Small intestine (tissue), 7 donors: ENCODE results near the gene NUTM2A. TPM values are rescaled to one million over a fixed set of nuclear protein-coding genes. Genes with fewer than 3 reads are reported as not detected.
"Not testable (repeated sequence)": the region's sequence is repeated elsewhere in the genome, so short reads cannot be mapped to it uniquely, and the experiment has no call there.

Experiments used
- DNase-seq, 2 donors: peaks; one replicate each; pipeline versions ENCODE4 v3.0.0 to v3.0.0-alpha.2; 2013
- FAIRE-seq: peaks from 2 replicates; lab custom pipeline; 2012; peaks lifted over from hg19 to GRCh38; lab: Jason Lieb, UNC
- H3K27ac ChIP-seq, 3 donors: one replicate each; pipeline ENCODE4 v1.5.1; 2013; ENCODE audit warnings: low read length in 2 of 3, mild to moderate bottlenecking in 2 of 3, control low read depth in 1 of 3, inconsistent platforms in 1 of 3, low read depth in 1 of 3, moderate library complexity in 1 of 3
- H3K27me3 ChIP-seq, 3 donors: one replicate each; pipeline ENCODE4 v1.6.1; 2013; ENCODE audit warnings: low read length in 3 of 3, inconsistent platforms in 1 of 3; ENCODE audit not compliant: control insufficient read depth in 3 of 3, insufficient read depth in 3 of 3
- H3K36me3 ChIP-seq, 3 donors: one replicate each; pipeline ENCODE4 v1.6.1; 2013; ENCODE audit warnings: low read length in 3 of 3, inconsistent platforms in 1 of 3, low read depth in 1 of 3, mild to moderate bottlenecking in 1 of 3, moderate library complexity in 1 of 3; ENCODE audit not compliant: control insufficient read depth in 3 of 3, insufficient read depth in 2 of 3
- H3K4me1 ChIP-seq, 3 donors: one replicate each; pipeline ENCODE4 v1.6.1; 2013; ENCODE audit warnings: low read length in 2 of 3, inconsistent platforms in 1 of 3, low read depth in 1 of 3, mild to moderate bottlenecking in 1 of 3, moderate library complexity in 1 of 3; ENCODE audit not compliant: control insufficient read depth in 3 of 3, insufficient read depth in 2 of 3
- H3K4me3 ChIP-seq, 3 donors: one replicate each; pipeline ENCODE4 v1.5.1; 2013; ENCODE audit warnings: low read length in 3 of 3, control low read depth in 1 of 3, inconsistent platforms in 1 of 3, low read depth in 1 of 3, mild to moderate bottlenecking in 1 of 3, moderate library complexity in 1 of 3
- H3K9me3 ChIP-seq, 2 donors: one replicate each; pipeline ENCODE4 v1.6.1; 2013; ENCODE audit warnings: low read depth in 1 of 2, low read length in 1 of 2; ENCODE audit not compliant: control insufficient read depth in 2 of 2, insufficient read depth in 1 of 2
- WGBS, 3 donors: extraction: QIAGEN DNeasy Blood & Tissue Kit; methylation state at CpG; one replicate each; pipeline ENCODE4 v1.1.7; 2013; 5-methylcytosine and 5-hydroxymethylcytosine counted together
- polyA plus RNA-seq, 4 donors: library from polyadenylated mRNA; stranded (reverse) in 3 of 4; unstranded in 1 of 4; fragments of 200-250 nt in 3 of 4; fragments of 120-200 nt in 1 of 4; gene quantifications; one replicate each; pipeline versions ENCODE4 v1.2.1 to v1.2.3, GENCODE V29; 2013
- donor health status: healthy with polysubstance abuse.
- donor health status: control.
- donor health status: control.
- donor health status: Bipolar disorder and iron deficiency.
- donor health status: healthy.

The NUTM2A gene
- polyA plus RNA-seq, 4 donors = 1.2 to 1.7 (median 1.4) TPM; not detected in 1

DNA sequence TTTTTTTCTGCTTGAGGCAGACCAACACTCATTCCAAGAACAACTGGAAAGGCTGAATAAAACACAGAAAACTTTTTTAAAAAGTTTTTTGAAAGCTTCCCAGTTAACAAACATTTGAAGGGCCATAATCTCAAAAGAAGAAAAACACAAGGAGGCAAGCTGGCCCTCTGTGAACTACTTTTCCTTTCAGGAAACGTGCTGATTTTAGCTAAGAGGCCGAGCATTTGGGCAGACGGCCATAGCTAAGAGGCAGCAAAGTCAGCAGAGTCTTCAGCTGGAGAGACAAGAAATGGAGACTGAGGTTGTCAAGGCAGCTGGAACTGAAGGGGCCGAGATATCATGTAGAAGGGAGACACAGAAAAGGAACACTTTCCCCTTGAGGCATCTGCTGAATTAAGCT is 18.3 kb upstream of the NUTM2A start:
- not testable (repeated sequence) for H3K9me3 ChIP-seq, H3K27me3 ChIP-seq, H3K4me1 ChIP-seq, H3K36me3 ChIP-seq, DNase-seq, H3K27ac ChIP-seq, H3K4me3 ChIP-seq, FAIRE-seq
- 56 to 94% (median 90%) methylated on average over 4 of the region's 4 CpGs for WGBS, 3 donors

DNA sequence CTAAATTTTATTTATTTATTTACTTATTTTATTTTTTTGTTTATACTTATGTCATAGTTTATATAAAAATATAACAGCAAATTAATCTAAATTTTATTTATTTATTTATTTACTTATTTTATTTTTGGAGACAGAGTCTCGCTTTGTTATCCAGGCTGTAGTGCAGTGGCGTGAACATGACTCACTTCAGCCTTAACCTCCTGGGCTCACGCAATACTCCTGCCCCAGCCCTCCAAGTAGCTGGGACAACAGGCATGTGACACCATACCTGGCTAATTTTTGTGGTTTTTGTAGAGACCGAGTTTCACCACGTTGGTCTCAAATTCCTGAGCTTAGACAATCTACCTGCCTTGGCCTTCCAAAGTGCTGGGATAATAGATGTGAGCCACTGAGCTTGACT is 14.9 kb upstream of the NUTM2A start:
- H3K4me1 ChIP-seq, FAIRE-seq, H3K9me3 ChIP-seq, DNase-seq, H3K36me3 ChIP-seq, H3K27ac ChIP-seq, H3K4me3 ChIP-seq, H3K27me3 ChIP-seq: not testable (repeated sequence)
- 89 to 99% (median 94%) methylated on average over 5 of the region's 5 CpGs for WGBS, 3 donors

DNA sequence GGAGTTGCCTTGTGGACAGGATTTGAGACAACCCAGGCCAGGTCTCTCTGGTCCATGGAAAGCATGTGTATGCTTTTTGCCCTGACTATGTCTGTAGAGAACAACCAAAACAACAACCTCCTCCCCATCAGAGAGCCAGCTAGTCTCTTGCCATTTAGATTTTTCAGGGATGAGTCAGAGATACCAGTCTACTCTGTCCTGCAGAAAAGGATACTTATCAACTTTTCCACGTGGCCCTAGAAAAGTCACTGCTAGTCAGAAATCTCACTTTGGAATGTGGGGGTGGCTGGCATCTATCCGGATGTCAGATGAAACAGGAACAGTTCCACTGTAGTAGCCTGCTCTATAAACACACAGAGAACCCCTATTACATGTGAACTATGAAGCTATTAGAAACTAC is 13.4 kb upstream of the NUTM2A start:
- not testable (repeated sequence) for H3K36me3 ChIP-seq, H3K4me3 ChIP-seq, FAIRE-seq, H3K27me3 ChIP-seq, H3K4me1 ChIP-seq, H3K9me3 ChIP-seq, DNase-seq, H3K27ac ChIP-seq
- 65 to 73% (median 65%) methylated on average over 2 of the region's 2 CpGs for WGBS, 3 donors

DNA sequence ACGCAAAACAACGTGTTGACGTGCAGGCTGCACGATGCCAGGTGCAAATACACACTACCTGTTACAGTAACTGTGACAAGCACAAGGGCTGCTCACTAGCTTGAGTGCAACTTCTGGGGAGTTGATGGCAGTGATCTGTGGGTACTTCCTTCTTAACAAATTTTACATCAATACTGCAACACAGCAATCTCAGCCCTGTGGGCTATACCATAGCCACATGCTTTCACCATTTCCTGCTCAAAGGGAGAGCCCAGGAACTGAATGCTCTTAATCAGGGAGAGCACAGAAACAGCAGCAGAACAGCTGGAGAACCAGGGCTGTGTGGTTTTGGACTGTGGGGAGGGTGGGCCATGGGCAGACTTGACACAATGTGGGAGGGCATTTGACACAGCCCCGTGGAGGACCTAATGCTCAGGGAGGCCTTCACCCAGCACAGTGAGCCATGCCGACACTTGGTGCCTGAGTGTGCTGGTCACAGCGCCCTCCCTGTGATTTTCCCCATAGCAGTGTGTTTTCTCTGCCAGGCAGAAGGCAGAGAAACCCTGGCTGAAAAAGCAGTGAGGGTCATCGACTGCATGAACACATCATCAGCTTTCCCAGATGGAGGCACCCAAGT is 12.0 kb upstream of the NUTM2A start:
- not testable (repeated sequence) for H3K27me3 ChIP-seq, H3K9me3 ChIP-seq, H3K4me3 ChIP-seq, H3K36me3 ChIP-seq, H3K4me1 ChIP-seq, H3K27ac ChIP-seq, FAIRE-seq, DNase-seq
- 80 to 85% (median 84%) methylated on average over 7 of the region's 8 CpGs for WGBS, 3 donors

DNA sequence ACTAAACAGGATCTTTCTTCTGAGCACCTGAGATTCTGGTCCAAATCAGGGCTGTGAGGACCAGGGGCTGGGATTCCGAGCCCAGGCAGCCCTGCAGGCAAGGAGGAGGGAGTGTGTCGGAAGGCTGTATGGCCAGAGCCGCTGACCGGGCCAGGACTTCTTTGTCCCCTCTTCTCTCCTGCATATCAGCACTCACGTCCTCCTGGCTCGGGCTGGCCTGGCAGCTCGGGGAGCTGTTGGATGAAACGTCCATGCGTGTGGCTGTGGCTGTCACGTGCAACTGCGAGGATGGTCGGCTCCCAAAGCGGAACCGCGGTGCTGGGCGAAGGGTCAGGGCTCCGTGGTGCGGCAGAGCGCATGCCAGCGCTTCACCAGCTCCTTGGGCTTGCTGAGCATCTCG is 11.4 kb upstream of the NUTM2A start:
- not testable (repeated sequence) for H3K9me3 ChIP-seq, H3K27me3 ChIP-seq, FAIRE-seq, H3K36me3 ChIP-seq, DNase-seq, H3K4me3 ChIP-seq, H3K4me1 ChIP-seq, H3K27ac ChIP-seq
- 90 to 92% (median 92%) methylated on average over 11 to 21 of the region's 21 CpGs for WGBS, 3 donors

DNA sequence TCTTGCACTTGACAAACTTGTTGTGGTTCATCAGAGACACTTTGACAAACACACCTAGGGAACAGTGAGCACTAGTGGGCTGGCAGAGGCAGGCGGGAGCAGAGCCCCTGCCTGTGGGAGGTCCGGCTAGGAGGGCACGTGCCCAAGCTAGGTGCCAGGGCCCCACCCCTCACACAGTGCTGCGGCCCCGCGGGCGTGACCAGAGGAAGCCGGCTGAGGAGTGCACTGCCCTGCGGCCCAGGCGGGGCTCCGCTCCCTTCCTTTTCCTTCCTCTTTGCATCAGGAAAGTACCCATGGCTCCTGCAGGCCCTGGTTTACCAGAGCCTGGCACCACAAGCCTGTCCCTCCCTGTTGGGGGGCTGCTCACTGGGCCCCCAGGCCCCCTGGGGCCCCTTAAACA is 9.1 kb upstream of the NUTM2A start:
- WGBS, 3 donors = 31 to 44% (median 42%) methylated on average over 8 to 11 of the region's 11 CpGs
- not testable (repeated sequence) for H3K9me3 ChIP-seq, H3K27ac ChIP-seq, H3K4me3 ChIP-seq, H3K4me1 ChIP-seq, H3K27me3 ChIP-seq, DNase-seq, FAIRE-seq, H3K36me3 ChIP-seq

DNA sequence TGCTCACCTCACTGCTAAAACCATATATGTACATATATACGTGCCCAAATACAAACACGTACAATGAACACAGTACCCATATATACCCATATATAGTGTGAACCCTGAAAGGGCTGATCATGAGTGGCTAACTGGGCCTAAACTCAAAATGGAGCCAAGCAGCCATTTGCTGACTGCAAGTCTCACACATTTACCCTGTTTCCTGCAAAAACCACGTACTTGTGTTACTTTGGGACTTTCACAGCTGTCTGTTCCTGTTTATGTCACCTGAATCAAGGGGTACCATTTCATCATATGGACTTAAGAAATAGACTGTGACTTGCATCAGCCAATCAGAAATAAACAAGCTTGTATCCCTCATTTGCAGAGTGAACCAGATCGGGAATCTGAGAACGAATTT is 5.9 kb upstream of the NUTM2A start:
- FAIRE-seq = not testable (repeated sequence)

DNA sequence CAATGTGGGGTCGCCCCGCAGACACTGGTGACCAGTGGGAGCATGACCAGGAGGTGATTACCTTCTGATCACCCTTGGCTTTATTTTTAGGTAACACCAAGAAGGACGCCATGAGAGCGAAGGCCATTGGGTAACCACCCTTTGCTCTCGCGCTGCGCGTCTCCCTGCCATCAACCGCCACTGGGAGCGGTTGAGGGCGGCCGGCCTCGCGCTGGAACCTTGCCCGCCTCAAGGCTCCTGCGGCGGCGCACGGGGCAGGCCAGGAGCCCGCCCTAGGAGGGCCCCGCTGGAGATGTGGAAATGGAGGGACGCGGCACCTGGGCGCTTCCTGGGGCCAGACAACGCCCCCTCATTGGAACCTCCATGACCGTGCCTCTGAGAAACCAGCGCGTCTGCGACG is 2.5 kb upstream of the NUTM2A start:
- H3K27ac ChIP-seq, H3K9me3 ChIP-seq: not testable (repeated sequence)
- WGBS, 3 donors = 90 to 99% (median 91%) methylated on average over 18 to 24 of the region's 30 CpGs

More for the DNA sequence above, 5.9 kb upstream of the NUTM2A start:
- not testable (repeated sequence) for H3K36me3 ChIP-seq, H3K27ac ChIP-seq, H3K4me1 ChIP-seq, H3K4me3 ChIP-seq, H3K9me3 ChIP-seq, DNase-seq, H3K27me3 ChIP-seq
- WGBS, 3 donors = 54 to 67% (median 63%) methylated on average over 1 of the region's 5 CpGs

DNA sequence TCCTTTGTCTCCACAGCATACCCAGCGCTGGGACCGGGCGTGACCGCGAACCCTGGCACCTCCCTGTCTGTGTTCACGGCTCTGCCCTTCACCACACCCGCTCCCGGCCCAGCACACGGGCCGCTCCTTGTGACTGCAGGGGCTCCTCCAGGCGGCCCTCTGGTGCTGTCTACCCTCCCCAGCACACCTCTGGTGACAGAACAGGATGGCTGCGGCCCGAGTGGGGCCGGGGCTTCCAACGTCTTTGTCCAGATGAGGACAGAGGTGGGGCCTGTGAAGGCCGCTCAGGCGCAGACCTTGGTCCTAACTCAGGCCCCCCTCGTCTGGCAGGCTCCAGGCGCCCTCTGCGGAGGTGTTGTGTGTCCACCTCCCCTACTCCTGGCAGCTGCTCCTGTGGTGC is 3.0 kb downstream of the NUTM2A start:
- not testable (repeated sequence) for H3K27ac ChIP-seq, FAIRE-seq, H3K4me3 ChIP-seq, H3K9me3 ChIP-seq, H3K27me3 ChIP-seq, H3K4me1 ChIP-seq, H3K36me3 ChIP-seq, DNase-seq
- whole genome bisulfite sequencing, 3 donors = 52 to 74% (median 64%) methylated on average over 5 to 9 of the region's 20 CpGs

More for the DNA sequence above, 2.5 kb upstream of the NUTM2A start:
- not testable (repeated sequence) for H3K4me1 ChIP-seq, FAIRE-seq, H3K4me3 ChIP-seq, DNase-seq, H3K36me3 ChIP-seq, H3K27me3 ChIP-seq
